Esophagus squamous epithelium (tissue), 5 donors: Measurements from ENCODE around the gene LINC01488. TPM values are rescaled to one million over a fixed set of nuclear protein-coding genes. Genes with fewer than 3 reads are reported as not detected.

Experiments used
- DNase-seq: peaks from one replicate; lab custom pipeline; 2025; lab: John Stamatoyannopoulos, UW
- H3K27ac ChIP-seq, 4 donors: fragments of 200-600 bp; sonication (generic); one replicate each; pipeline ENCODE4 v1.5.1; 2016 to 2019; ENCODE audit warnings: mild to moderate bottlenecking in 1 of 4
- H3K27me3 ChIP-seq, 4 donors: fragments of 200-600 bp; sonication (generic); 1 replicate in 3 of 4; 2 replicates in 1 of 4; pipeline versions ENCODE4 v1.5.1 to v1.6.0; 2017 to 2021; ENCODE audit warnings: antibody characterized with exemption in 1 of 4
- H3K36me3 ChIP-seq, 3 donors: fragments of 200-600 bp; sonication (generic); one replicate each; pipeline ENCODE4 v1.5.1; 2016 to 2019
- H3K4me1 ChIP-seq, 3 donors: fragments of 200-600 bp; sonication (generic); one replicate each; pipeline ENCODE4 v1.5.1; 2017 to 2019
- H3K4me3 ChIP-seq, 4 donors: fragments of 200-600 bp; sonication (generic); 1 replicate in 3 of 4; 2 replicates in 1 of 4; pipeline ENCODE4 v1.5.1; 2016 to 2019; ENCODE audit warnings: mild to moderate bottlenecking in 2 of 4, moderate library complexity in 1 of 4
- H3K9me3 ChIP-seq, 3 donors: fragments of 200-600 bp; sonication (generic); one replicate each; pipeline ENCODE4 v1.5.1; 2016 to 2019
- POLR2A ChIP-seq, 4 donors: fragments of 450-650 bp; IDR thresholded peaks; one replicate each; pipeline ENCODE4 v1.6.1; 2017; ENCODE audit warnings: antibody characterized with exemption in 4 of 4, mild to moderate bottlenecking in 4 of 4, moderate library complexity in 3 of 4
- WGBS, 2 donors: methylation state at CpG; one replicate each; pipeline ENCODE4 v1.1.5; 2018; 5-methylcytosine and 5-hydroxymethylcytosine counted together
- intact Hi-C: fragments of 100-400 bp; cut with DNase I; formaldehyde crosslinking; loops from one replicate; pipeline ENCODE4 v1.15.0; 2022
- total RNA-seq, 4 donors: library from RNA; depleted of rRNA; stranded (reverse); fragments of >200 nt; gene quantifications; one replicate each; pipeline ENCODE4 v1.1.0, GENCODE V29; 2016
- TF ChIP-seq, protein P1 (sequence below), 6 experiments: fragments of 450-650 bp in 4 of 6; fragments of 200-600 bp in 2 of 6; sonication (generic) in 2 of 6; IDR thresholded peaks; one replicate each; pipeline ENCODE4 v1.5.1; 2016 to 2019; ENCODE audit warnings: antibody characterized with exemption in 6 of 6, mild to moderate bottlenecking in 4 of 6, moderate library complexity in 4 of 6
- donor health status: DM: yes; HTN: yes; CAD: no.

LINC01488 gene
- total RNA-seq, 4 donors from 2014 or later, result not detected

DNA sequence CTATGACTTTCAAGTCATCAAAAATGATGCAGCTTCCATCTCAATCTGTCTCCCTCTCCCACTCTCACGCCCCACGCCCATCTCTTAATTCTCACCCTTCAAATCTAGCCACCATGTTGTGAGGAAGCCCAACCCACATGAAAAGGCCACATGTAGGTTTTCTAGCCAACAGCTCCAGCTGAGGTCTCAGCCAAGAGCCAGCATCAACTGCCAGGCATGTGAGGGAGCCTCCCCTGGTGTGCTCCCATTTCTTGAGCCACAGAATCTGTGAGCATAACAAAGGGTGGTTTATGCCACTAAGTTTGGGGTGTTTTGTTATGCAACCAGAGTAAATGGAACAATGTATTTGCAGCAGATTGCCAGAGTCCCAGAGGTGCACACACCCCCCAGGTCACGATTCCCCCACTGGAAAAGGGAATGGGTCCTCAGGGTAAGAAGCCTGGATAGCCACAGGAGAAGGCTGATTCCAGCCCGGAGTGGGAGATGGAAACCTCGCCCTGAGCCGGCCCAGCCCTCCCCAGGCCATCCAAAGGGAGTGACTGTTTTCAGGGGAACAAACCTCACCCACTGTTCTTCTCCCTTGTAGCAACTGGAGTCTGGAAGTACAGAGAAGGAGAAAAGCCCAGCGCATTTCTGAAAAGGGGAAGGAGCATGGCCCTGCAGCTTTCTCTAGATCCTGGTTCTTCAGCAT, 20.0 kb upstream of the LINC01488 start:
- TF ChIP-seq, protein P1, sequence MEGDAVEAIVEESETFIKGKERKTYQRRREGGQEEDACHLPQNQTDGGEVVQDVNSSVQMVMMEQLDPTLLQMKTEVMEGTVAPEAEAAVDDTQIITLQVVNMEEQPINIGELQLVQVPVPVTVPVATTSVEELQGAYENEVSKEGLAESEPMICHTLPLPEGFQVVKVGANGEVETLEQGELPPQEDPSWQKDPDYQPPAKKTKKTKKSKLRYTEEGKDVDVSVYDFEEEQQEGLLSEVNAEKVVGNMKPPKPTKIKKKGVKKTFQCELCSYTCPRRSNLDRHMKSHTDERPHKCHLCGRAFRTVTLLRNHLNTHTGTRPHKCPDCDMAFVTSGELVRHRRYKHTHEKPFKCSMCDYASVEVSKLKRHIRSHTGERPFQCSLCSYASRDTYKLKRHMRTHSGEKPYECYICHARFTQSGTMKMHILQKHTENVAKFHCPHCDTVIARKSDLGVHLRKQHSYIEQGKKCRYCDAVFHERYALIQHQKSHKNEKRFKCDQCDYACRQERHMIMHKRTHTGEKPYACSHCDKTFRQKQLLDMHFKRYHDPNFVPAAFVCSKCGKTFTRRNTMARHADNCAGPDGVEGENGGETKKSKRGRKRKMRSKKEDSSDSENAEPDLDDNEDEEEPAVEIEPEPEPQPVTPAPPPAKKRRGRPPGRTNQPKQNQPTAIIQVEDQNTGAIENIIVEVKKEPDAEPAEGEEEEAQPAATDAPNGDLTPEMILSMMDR (IDR thresholded peaks at IDR 0.05), result no peak
- TF ChIP-seq POLR2A (IDR thresholded peaks at IDR 0.05), result no peak
- Histone ChIP-seq H3K27me3 (no peaks in the 10 kb centered on the region), H3K4me1 (peaks cover 22 to 51% (median 29%) of the 10 kb centered on the region in 3 donors), H3K9me3 (peaks cover 0 to 28% (median 19%) of the 10 kb centered on the region in 3 donors), H3K27ac (peak overlapping the region in 2 of 4 donors; percentile 41 to 77), H3K4me3 (no peak overlapping the region), H3K36me3 (no peaks in the 10 kb centered on the region)
- 98 to 100% methylated on average over 3 to 4 of the region's 7 CpGs for WGBS, 2 donors
- intact Hi-C loops, result no loop called here
- no peak for DNase-seq

DNA sequence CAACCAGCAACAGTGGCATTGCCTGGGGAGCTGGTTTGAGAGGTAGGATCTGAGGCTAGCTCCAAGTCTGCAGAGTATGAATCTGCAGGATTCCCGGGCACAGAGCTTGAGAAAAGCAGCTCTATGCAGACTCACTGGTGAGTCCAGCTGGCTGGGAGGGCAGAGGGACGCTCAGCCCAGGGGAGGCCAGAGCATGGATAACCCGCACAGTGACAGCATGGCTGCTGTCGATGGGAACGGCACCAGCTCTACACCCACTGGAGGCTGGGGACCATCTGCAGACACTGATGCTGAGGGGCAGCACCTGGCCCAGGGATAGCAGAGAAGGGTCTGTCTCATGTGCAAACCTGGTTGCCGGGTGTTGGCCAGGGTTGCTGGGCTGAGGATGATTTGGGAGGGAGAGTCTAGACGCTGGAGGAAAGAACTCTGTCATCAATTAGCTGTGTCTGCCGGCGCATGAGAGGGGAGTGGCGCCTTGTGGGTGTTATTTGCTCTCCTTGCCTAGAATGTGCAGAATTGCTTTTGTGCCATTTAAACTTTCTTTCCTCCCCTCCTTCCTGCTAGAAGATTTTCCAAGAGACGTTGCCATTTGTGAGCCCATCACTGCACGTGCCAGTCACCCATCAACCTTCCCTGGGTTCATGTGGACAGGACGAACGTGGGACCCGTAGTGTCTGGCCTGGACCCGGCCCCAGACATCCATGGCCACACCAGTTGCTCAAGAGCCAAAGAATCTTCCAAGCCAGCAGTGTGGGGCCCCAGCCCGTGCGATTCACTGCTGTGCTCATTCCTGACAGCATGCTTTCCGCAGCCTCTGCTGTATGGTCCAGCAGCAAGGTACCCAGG, 19.1 kb upstream of the LINC01488 start:
- Histone ChIP-seq H3K27me3 (no peaks in the 10 kb centered on the region), H3K36me3 (no peaks in the 10 kb centered on the region), H3K4me1 (peaks cover 22 to 60% (median 33%) of the 10 kb centered on the region in 3 donors), H3K27ac (no peak overlapping the region), H3K9me3 (peaks cover 0 to 28% (median 19%) of the 10 kb centered on the region in 3 donors), H3K4me3 (no peak overlapping the region)
- no peak for DNase-seq
- TF ChIP-seq, protein P1 (IDR thresholded peaks at IDR 0.05), result no peak
- TF ChIP-seq POLR2A (IDR thresholded peaks at IDR 0.05), result no peak
- 59 to 89% methylated on average over 7 to 11 of the region's 19 CpGs for WGBS, 2 donors
- intact Hi-C loops, result no loop called here

DNA sequence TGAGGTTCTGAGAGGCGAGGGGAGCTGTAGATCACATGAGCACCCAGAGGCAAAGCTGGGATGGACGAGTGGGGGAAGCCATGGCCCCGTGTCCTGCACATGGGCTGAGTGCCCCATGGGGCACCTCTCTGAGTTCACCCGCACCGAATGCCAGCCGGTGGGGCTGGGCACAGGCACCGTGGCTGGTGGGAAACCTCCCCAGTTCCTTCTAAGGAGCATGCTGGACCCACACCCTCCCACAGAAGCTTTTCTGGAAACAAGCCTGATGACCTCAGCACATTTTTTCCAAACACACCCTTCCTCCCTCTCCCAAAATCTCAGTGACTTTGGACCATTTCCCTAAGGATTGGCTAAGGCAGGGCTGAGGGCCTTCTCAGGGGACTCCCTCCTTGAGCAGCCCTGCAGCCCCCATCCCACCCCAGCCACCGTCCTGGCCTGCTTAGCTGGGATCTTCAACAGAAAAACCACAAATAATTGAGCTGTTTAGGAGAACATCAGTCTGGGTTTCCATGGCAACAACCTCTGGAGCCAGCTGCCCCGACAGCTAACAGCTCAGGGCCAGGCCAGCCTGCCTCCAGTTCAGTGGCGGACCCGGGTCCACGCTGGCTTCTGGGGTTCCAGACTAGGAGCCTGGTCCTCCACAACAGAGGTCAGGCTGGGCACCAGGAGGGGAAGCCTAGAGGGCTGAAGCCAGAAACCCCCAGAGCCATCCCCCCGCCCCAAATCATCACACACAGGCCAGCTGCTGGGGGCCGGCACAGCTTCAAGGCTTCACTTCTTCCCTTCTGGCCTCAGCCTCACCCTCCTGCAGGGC, 18.1 kb upstream of the LINC01488 start:
- H3K36me3 ChIP-seq, result no peaks in the 10 kb centered on the region
- H3K4me3 ChIP-seq, result no peak overlapping the region
- peaks cover 0 to 28% (median 19%) of the 10 kb centered on the region in 3 donors for H3K9me3 ChIP-seq
- no peak for DNase-seq
- TF ChIP-seq, protein P1 (IDR thresholded peaks at IDR 0.05), result no peak
- no peak for TF ChIP-seq POLR2A (IDR thresholded peaks at IDR 0.05)
- H3K27ac ChIP-seq, result peak overlapping the region; percentile 10 to 86 (median 48)
- H3K27me3 ChIP-seq, result no peaks in the 10 kb centered on the region
- 20 to 53% methylated on average over 1 to 8 of the region's 14 CpGs for WGBS, 2 donors
- H3K4me1 ChIP-seq, result peaks cover 22 to 65% (median 33%) of the 10 kb centered on the region in 3 donors
- intact Hi-C loops, result no loop called here

- H3K9me3 ChIP-seq, result peaks cover 0 to 28% (median 19%) of the 10 kb centered on the region in 3 donors
- intact Hi-C loops, result no loop called here
- no peaks in the 10 kb centered on the region for H3K36me3 ChIP-seq
- H3K27me3 ChIP-seq, result no peaks in the 10 kb centered on the region
- no peak for DNase-seq
- 52 to 61% methylated on average over 8 to 10 of the region's 16 CpGs for WGBS, 2 donors
- H3K4me1 ChIP-seq, result peaks cover 22 to 72% (median 33%) of the 10 kb centered on the region in 3 donors
- peak overlapping the region; percentile 9 to 86 (median 48) for H3K27ac ChIP-seq
- TF ChIP-seq, protein P1 (IDR thresholded peaks at IDR 0.05), result no peak
- no peak for TF ChIP-seq POLR2A (IDR thresholded peaks at IDR 0.05)
- H3K4me3 ChIP-seq, result no peak overlapping the region
These were observed 17.2 kb upstream of the LINC01488 start for GRCh38 chr11:69463995-69464960.
